GM12878 (cell line): ENCODE measurements around the gene CAMTA1. TPM values are rescaled to one million over a fixed set of nuclear protein-coding genes. Genes with fewer than 3 reads are reported as not detected.
A peak's percentile ranks its signal among the peaks of the same experiment; 100 is the strongest.

Source experiments
- ATAC-seq: fragments of 200-7000 bp; cut with Tn5 transposase; 3 replicates; pipeline ENCODE4 v1.9.1; 2020; ENCODE audit warnings: mild to moderate bottlenecking, moderate library complexity
- BruUV-seq: library from RNA; stranded (reverse); fragments of 400-500 nt; replicated peaks from 2 replicates; lab custom pipeline; 2021; lab: Mats Ljungman, UMichigan
- CTCF ChIA-PET: fragments of 300-600 bp; sonication (Branson Sonifier 250); formaldehyde crosslinking; extraction: SDS; loops from one replicate; lab custom pipeline; 2021; ENCODE audit warnings: inconsistent platforms; lab: Yijun Ruan, JAX
- POLR2A ChIA-PET: fragments of 350-600 bp; formaldehyde crosslinking; extraction: SDS; loops from one replicate; lab custom pipeline; 2021; ENCODE audit warnings: inconsistent platforms; lab: Charles Lee
- RAD21 ChIA-PET: fragments of 300-600 bp; sonication (Branson Sonifier 250); formaldehyde crosslinking; loops from one replicate; lab custom pipeline; 2023; ENCODE audit warnings: antibody characterized with exemption; ENCODE audit not compliant: unreplicated experiment; lab: Charles Lee
- SMC1A ChIA-PET: fragments of 300-600 bp; sonication (Branson Sonifier 250); formaldehyde crosslinking; loops from one replicate; lab custom pipeline; 2023; ENCODE audit not compliant: unreplicated experiment, uncharacterized antibody; lab: Charles Lee
- DNase-seq: peaks from one replicate; pipeline ENCODE4 v3.0.0-alpha.2; 2011; ENCODE audit warnings: low read depth, low spot score
- FAIRE-seq: peaks from 3 replicates; lab custom pipeline; 2011; peaks lifted over from hg19 to GRCh38; lab: Jason Lieb, UNC
- H2AFZ ChIP-seq: 2 replicates; pipeline ENCODE4 v1.6.0; 2011; ENCODE audit warnings: low read depth, low read length, control low read depth; ENCODE audit not compliant: control insufficient read depth
- H3K27ac ChIP-seq: 2 replicates; pipeline ENCODE4 v1.5.1; 2011; ENCODE audit warnings: control low read depth; ENCODE audit not compliant: control insufficient read depth, insufficient read depth
- H3K27me3 ChIP-seq, 2 experiments: replicated peaks in 1 of 2; 2 replicates each; pipeline versions ENCODE4 v1.6.0 to v1.6.1; 2011; ENCODE audit warnings: low read length in 1 of 2; ENCODE audit not compliant: control insufficient read depth in 2 of 2, insufficient read depth in 2 of 2
- H3K36me3 ChIP-seq, 2 experiments: 2 replicates each; pipeline ENCODE4 v1.5.1; 2011; ENCODE audit warnings: low read length in 1 of 2; ENCODE audit not compliant: control insufficient read depth in 2 of 2, insufficient read depth in 2 of 2
- H3K4me1 ChIP-seq: 2 replicates; pipeline ENCODE4 v1.6.1; 2011; ENCODE audit warnings: mild to moderate bottlenecking, low read length, moderate library complexity, mixed read lengths; ENCODE audit not compliant: control insufficient read depth, insufficient read depth
- H3K4me2 ChIP-seq: 2 replicates; pipeline ENCODE4 v1.6.0; 2011; ENCODE audit warnings: control low read depth; ENCODE audit not compliant: control insufficient read depth, insufficient read depth
- H3K4me3 ChIP-seq: fragments of 200-600 bp; sonication (generic); 2 replicates; pipeline ENCODE4 v1.5.1; 2016
- H3K79me2 ChIP-seq: 2 replicates; pipeline ENCODE4 v1.6.0; 2011; ENCODE audit warnings: low read length; ENCODE audit not compliant: control insufficient read depth, insufficient read depth
- H3K9ac ChIP-seq: 2 replicates; pipeline ENCODE4 v1.8.0; 2011; ENCODE audit warnings: low read length, control low read depth, mixed read lengths; ENCODE audit not compliant: control insufficient read depth, insufficient read depth
- H3K9me3 ChIP-seq: replicated peaks from 3 replicates; pipeline ENCODE4 v1.5.1; 2011; ENCODE audit warnings: mild to moderate bottlenecking, low read length; ENCODE audit not compliant: control insufficient read depth, insufficient read depth
- H4K20me1 ChIP-seq: 2 replicates; pipeline ENCODE4 v1.6.0; 2011; ENCODE audit not compliant: control insufficient read depth, insufficient read depth
- BCL11A ChIP-seq: IDR thresholded peaks from 2 replicates; pipeline ENCODE4 v1.6.1; 2011; ENCODE audit warnings: low read depth, low read length
- BHLHE40 ChIP-seq, 2 experiments: fragments of 450-650 bp in 1 of 2; IDR thresholded peaks; 2 replicates each; pipeline ENCODE4 v1.6.1; 2011 to 2017; ENCODE audit warnings: low read depth in 2 of 2, borderline replicate concordance in 1 of 2, improper control_type of control experiment in 1 of 2, low read length in 1 of 2, mild to moderate bottlenecking in 1 of 2
- EED ChIP-seq: sonication (generic); IDR thresholded peaks from 2 replicates; pipeline ENCODE4 v1.6.1; 2016; ENCODE audit warnings: antibody characterized with exemption, low read depth
- FOXM1 ChIP-seq: IDR thresholded peaks from 2 replicates; pipeline ENCODE4 v1.6.1; 2012; ENCODE audit warnings: low read depth, mild to moderate bottlenecking, inconsistent platforms, low read length, moderate library complexity
- KDM1A ChIP-seq: fragments of 200-600 bp; sonication (generic); IDR thresholded peaks from 2 replicates; pipeline ENCODE4 v1.6.1; 2016; ENCODE audit warnings: borderline replicate concordance
- MYC ChIP-seq: IDR thresholded peaks from 2 replicates; pipeline ENCODE4 v1.6.1; 2011; ENCODE audit warnings: mild to moderate bottlenecking, low read length, moderate library complexity, inconsistent platforms; ENCODE audit not compliant: insufficient read depth, insufficient replicate concordance, insufficient read length, severe bottlenecking
- NRF1 ChIP-seq: conservative IDR thresholded peaks from 2 replicates; pipeline ENCODE4 v1.6.1; 2011; ENCODE audit warnings: mild to moderate bottlenecking, low read depth, low read length, improper control_type of control experiment
- POU2F2 ChIP-seq: IDR thresholded peaks from 3 replicates; pipeline ENCODE4 v1.6.1; 2011; ENCODE audit warnings: low read depth, mild to moderate bottlenecking, low read length, borderline replicate concordance
- RUNX3 ChIP-seq: IDR thresholded peaks from 2 replicates; pipeline ENCODE4 v1.6.1; 2012; ENCODE audit warnings: low read length, inconsistent platforms
- SUPT20H ChIP-seq: IDR thresholded peaks from 2 replicates; pipeline ENCODE4 v1.6.1; 2011; ENCODE audit warnings: low read depth, mild to moderate bottlenecking, low read length, moderate library complexity, borderline replicate concordance; ENCODE audit not compliant: control insufficient read depth
- YBX1 ChIP-seq: fragments of 450-650 bp; IDR thresholded peaks from 2 replicates; pipeline ENCODE4 v1.6.1; 2016; ENCODE audit warnings: antibody characterized with exemption
- ZNF217 ChIP-seq: fragments of 450-650 bp; IDR thresholded peaks from 2 replicates; pipeline ENCODE4 v1.6.1; 2017; ENCODE audit warnings: antibody characterized with exemption, mild to moderate bottlenecking
- WGBS: methylation state at CpG from one replicate; pipeline ENCODE4 v1.1.6; 2016; ENCODE audit warnings: low lambda C conversion rate; ENCODE audit not compliant: insufficient replicate concordance, insufficient coverage; ENCODE audit errors: missing lambda C conversion rate; 5-methylcytosine and 5-hydroxymethylcytosine counted together
- in situ Hi-C: fragments of 300-500 bp; cut with MboI; formaldehyde crosslinking; loops from 9 replicates; pipeline ENCODE4 v1.14.3; 2018; ENCODE audit warnings: mixed read lengths
- intact Hi-C: fragments of 100-400 bp; cut with micrococcal nuclease; formaldehyde crosslinking; loops from one replicate; pipeline ENCODE4 v1.14.2; 2022; ENCODE audit not compliant: unreplicated experiment
- polyA plus RNA-seq, 11 experiments: library from polyadenylated mRNA; depleted of rRNA in 4 of 11; unstranded in 6 of 11; stranded (reverse) in 5 of 11; fragments of >200 nt; fragmentation: Nextera tagmentation in 4 of 11; fragmentation: Illumina TruSeq in 1 of 11; extraction: Ambion mirVana in 4 of 11; extraction: Trizol in 1 of 11; gene quantifications; 1 replicate in 1 of 11; 2 replicates in 10 of 11; pipeline versions ENCODE4 v1.2.1 to v1.2.3, GENCODE V29; 2011 to 2016; ENCODE audit warnings: inconsistent platforms in 2 of 11, missing spikeins in 2 of 11, low read depth in 1 of 11
- total RNA-seq, 4 experiments: library from RNA; depleted of rRNA in 3 of 4; stranded (reverse); fragments of >200 nt in 3 of 4; fragmentation: Illumina TruSeq in 1 of 4; extraction: Trizol in 1 of 4; gene quantifications; 2 replicates each; pipeline versions ENCODE4 v1.2.1 to v1.2.3, GENCODE V29; 2013 to 2021
- TF ChIP-seq, protein P1 (sequence below): IDR thresholded peaks from 2 replicates; pipeline ENCODE4 v1.6.1; 2011; ENCODE audit warnings: low read depth, mild to moderate bottlenecking, low read length, moderate library complexity, borderline replicate concordance; ENCODE audit errors: extremely low read depth
- TF ChIP-seq, protein P2 (sequence below): fragments of 450-650 bp; IDR thresholded peaks from 2 replicates; pipeline ENCODE4 v1.6.1; 2017; ENCODE audit warnings: mild to moderate bottlenecking, moderate library complexity
- TF ChIP-seq, protein P3 (sequence below): IDR thresholded peaks from 2 replicates; pipeline ENCODE4 v1.6.1; 2012; ENCODE audit warnings: mild to moderate bottlenecking, low read depth, low read length

The CAMTA1 gene
- total and polyA plus RNA-seq, 10 of the 15 experiments (the other 5 are each of a cell fraction or from before 2014, with no cell fraction given) = 37.7 to 148 (median 76.4) TPM

DNA sequence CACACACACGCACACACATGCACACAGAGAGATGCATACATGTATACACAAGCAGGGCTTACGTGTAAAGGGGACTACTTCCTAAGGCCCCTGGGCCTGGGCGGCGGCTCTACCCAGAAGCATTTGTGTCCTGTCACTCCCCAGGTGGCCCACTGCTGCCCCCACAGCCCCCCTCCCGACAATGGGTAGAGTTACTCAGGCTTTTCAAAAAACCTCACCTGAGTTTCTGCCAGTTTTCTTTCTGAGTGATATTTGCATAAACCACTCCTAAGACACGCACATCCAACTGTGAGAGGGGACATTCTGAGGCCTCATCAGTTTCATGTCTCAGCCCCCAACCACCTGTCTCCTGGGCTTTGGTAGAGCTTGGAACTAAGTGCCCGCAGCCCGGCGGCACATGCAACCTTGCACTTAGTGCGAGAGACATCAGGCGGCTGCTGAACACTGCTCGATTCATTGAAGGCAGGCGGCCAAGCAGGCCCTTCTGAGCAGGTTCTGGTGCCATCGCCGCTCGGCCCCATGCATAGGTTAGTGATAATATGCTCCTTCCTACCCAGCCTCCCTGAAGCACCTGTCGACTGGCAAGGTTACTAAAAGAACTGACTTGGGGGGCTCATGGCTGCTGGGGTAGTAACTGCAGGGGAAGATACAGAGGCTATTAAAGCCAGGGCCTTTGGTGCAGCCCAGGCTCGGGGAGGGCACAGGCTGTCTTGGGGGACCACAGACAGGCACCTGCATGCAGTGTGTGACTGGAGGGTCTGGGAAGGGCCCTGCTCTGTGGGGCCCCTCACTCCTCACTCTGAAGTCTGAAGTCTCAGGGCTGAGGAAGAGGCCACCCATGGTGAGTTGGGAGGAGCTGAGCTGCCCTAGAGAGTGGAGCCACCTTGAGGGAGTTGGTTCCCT lies 621.6 kb downstream of the CAMTA1 start:
- H3K4me2 ChIP-seq = peak overlapping the region; percentile 59
- no peak overlapping the region for H2AFZ ChIP-seq
- H3K27me3 ChIP-seq = no peaks in the 10 kb centered on the region
- ATAC-seq = peak; percentile 75
- peak; percentile 56 for DNase-seq
- H3K27ac ChIP-seq = peak overlapping the region; percentile 35
- peaks cover 2% of the 10 kb centered on the region; the same call in 1 of the 2 replicates for H3K79me2 ChIP-seq
- no peaks in the 10 kb centered on the region for H4K20me1 ChIP-seq
- 60% methylated on average over 18 of the region's 18 CpGs for WGBS
- in situ Hi-C loops = no loop called here
- ChIA-PET SMC1A (no interaction called here), CTCF (no interaction called here), RAD21 (no interaction called here), POLR2A (no interaction called here)
- no peaks in the 10 kb centered on the region; the same call in 2 of the 3 replicates for H3K9me3 ChIP-seq
- H3K9ac ChIP-seq = peak overlapping the region; percentile 43; the same call in 1 of the 2 replicates
- H3K4me1 ChIP-seq = peaks cover 55% of the 10 kb centered on the region
- no TSS peak for BruUV-seq
- FAIRE-seq = no peak
- intact Hi-C loops = no loop called here
- H3K36me3 ChIP-seq = no peaks in the 10 kb centered on the region
- no peak overlapping the region; the same call in 1 of the 2 replicates for H3K4me3 ChIP-seq
- TF ChIP-seq FOXM1 (no peak), YBX1 (no peak), POU2F2 (peak; percentile 87; the same call in 1 of the 3 replicates), MYC (no peak), EED (no peak), BCL11A (0 out of 2 replicates have a peak, but pooled peaks have one; percentile 12), BHLHE40 (IDR thresholded peaks at IDR 0.05; ENCODE audit: borderline replicate concordance in 1 of 2, low read depth in 2 of 2, low read length in 1 of 2) (peak; percentile 68 to 73), KDM1A (no peak), NRF1 (no peak), RUNX3 (peak; percentile 20; the same call in 1 of the 2 replicates), ZNF217 (no peak), SUPT20H (no peak)
- TF ChIP-seq, protein P1, sequence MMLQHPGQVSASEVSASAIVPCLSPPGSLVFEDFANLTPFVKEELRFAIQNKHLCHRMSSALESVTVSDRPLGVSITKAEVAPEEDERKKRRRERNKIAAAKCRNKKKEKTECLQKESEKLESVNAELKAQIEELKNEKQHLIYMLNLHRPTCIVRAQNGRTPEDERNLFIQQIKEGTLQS = no peak
- TF ChIP-seq, protein P2, sequence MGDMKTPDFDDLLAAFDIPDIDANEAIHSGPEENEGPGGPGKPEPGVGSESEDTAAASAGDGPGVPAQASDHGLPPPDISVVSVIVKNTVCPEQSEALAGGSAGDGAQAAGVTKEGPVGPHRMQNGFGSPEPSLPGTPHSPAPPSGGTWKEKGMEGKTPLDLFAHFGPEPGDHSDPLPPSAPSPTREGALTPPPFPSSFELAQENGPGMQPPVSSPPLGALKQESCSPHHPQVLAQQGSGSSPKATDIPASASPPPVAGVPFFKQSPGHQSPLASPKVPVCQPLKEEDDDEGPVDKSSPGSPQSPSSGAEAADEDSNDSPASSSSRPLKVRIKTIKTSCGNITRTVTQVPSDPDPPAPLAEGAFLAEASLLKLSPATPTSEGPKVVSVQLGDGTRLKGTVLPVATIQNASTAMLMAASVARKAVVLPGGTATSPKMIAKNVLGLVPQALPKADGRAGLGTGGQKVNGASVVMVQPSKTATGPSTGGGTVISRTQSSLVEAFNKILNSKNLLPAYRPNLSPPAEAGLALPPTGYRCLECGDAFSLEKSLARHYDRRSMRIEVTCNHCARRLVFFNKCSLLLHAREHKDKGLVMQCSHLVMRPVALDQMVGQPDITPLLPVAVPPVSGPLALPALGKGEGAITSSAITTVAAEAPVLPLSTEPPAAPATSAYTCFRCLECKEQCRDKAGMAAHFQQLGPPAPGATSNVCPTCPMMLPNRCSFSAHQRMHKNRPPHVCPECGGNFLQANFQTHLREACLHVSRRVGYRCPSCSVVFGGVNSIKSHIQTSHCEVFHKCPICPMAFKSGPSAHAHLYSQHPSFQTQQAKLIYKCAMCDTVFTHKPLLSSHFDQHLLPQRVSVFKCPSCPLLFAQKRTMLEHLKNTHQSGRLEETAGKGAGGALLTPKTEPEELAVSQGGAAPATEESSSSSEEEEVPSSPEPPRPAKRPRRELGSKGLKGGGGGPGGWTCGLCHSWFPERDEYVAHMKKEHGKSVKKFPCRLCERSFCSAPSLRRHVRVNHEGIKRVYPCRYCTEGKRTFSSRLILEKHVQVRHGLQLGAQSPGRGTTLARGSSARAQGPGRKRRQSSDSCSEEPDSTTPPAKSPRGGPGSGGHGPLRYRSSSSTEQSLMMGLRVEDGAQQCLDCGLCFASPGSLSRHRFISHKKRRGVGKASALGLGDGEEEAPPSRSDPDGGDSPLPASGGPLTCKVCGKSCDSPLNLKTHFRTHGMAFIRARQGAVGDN = no peak
- TF ChIP-seq, protein P3, sequence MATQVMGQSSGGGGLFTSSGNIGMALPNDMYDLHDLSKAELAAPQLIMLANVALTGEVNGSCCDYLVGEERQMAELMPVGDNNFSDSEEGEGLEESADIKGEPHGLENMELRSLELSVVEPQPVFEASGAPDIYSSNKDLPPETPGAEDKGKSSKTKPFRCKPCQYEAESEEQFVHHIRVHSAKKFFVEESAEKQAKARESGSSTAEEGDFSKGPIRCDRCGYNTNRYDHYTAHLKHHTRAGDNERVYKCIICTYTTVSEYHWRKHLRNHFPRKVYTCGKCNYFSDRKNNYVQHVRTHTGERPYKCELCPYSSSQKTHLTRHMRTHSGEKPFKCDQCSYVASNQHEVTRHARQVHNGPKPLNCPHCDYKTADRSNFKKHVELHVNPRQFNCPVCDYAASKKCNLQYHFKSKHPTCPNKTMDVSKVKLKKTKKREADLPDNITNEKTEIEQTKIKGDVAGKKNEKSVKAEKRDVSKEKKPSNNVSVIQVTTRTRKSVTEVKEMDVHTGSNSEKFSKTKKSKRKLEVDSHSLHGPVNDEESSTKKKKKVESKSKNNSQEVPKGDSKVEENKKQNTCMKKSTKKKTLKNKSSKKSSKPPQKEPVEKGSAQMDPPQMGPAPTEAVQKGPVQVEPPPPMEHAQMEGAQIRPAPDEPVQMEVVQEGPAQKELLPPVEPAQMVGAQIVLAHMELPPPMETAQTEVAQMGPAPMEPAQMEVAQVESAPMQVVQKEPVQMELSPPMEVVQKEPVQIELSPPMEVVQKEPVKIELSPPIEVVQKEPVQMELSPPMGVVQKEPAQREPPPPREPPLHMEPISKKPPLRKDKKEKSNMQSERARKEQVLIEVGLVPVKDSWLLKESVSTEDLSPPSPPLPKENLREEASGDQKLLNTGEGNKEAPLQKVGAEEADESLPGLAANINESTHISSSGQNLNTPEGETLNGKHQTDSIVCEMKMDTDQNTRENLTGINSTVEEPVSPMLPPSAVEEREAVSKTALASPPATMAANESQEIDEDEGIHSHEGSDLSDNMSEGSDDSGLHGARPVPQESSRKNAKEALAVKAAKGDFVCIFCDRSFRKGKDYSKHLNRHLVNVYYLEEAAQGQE = no peak
